ENCODE measurements around the gene SMYD3.

SMYD3 gene

DNA sequence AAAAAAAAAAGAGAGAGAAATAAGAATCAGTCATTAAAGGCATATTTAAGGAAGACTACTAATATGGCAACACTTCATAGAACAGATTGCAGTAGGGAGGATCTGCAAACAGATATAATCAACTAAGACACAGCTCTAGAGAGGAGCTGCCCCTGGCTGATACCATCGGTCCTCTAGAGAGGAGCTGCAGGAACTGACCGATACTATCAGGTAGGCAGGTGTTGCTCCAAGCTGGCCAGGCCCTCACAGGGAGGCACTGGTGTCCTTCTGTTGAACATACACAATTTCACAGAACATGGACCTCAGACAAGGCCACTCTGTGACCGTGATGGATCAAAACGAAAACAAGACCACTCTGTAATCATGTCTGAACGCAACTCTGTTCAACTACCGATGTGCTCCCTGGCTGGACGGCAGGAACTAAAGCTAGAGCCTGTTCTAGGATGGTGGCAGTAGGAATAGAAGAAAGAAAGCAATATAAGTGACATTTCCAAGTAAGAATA is 15.5 kb downstream of the SMYD3 start:
- Histone ChIP-seq H3K9ac (ENCODE audit: insufficient read length, low read depth) (no peak overlapping the region), H3K36me3 (ENCODE audit: insufficient read depth, insufficient read length, low read length) (no peaks in the 10 kb centered on the region), H3K9me3 (ENCODE audit: insufficient read depth, low read length) (no peaks in the 10 kb centered on the region), H3K4me1 (ENCODE audit: insufficient read depth, insufficient read length) (no peaks in the 10 kb centered on the region), H3K27me3 (ENCODE audit: insufficient read depth, insufficient read length) (no peaks in the 10 kb centered on the region), H3K4me3 (ENCODE audit: insufficient read length, low read depth) (no peak overlapping the region)
- no peak for DNase-seq (ENCODE audit: low read depth, low spot score)
- TF ChIP-seq YY1 (IDR thresholded peaks at IDR 0.05; ENCODE audit: insufficient read depth, insufficient read length) = no peak

GRCh38 chr1:246488674-246489073 is 18.4 kb downstream of the SMYD3 start:
- no peak for TF ChIP-seq SUZ12 (IDR thresholded peaks at IDR 0.05; ENCODE audit: extremely low read depth, insufficient read depth, insufficient read length)
- no peak for TF ChIP-seq YY1 (IDR thresholded peaks at IDR 0.05; ENCODE audit: insufficient read depth, insufficient read length)
- no peak for TF ChIP-seq ZNF274 (IDR thresholded peaks at IDR 0.05; ENCODE audit: low read depth, low read length)
- Histone ChIP-seq H3K4me1 (ENCODE audit: insufficient read depth, insufficient read length) (no peaks in the 10 kb centered on the region), H3K9ac (ENCODE audit: insufficient read length, low read depth) (no peak overlapping the region), H3K9me3 (ENCODE audit: insufficient read depth, low read length) (no peaks in the 10 kb centered on the region), H3K4me3 (ENCODE audit: insufficient read length, low read depth) (no peak overlapping the region), H3K27me3 (ENCODE audit: insufficient read depth, insufficient read length) (no peaks in the 10 kb centered on the region), H3K36me3 (ENCODE audit: insufficient read depth, insufficient read length, low read length) (no peaks in the 10 kb centered on the region)
- no peak for DNase-seq (ENCODE audit: low read depth, low spot score)

DNA sequence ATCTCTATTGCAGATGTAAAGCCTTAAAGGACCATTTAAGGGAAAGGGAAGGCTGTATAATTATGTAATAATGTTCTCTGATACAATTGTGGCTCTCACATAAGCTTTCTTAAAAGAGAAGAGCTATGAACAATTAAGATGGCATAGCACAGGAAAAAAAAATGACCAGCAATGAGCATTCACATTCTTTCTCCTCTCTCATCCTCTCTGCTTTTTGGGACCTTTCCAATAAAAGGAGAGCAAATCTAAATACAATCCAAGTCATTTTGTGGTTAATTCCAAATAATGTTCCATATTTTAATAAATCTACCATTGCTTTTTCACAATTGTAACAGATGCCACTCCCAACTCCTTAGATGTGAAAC is 23.5 kb downstream of the SMYD3 start:
- H3K27me3 ChIP-seq (ENCODE audit: insufficient read depth, insufficient read length) = no peaks in the 10 kb centered on the region
- no peak for DNase-seq (ENCODE audit: low read depth, low spot score)
- H3K36me3 ChIP-seq (ENCODE audit: insufficient read depth, insufficient read length, low read length) = no peaks in the 10 kb centered on the region
- H3K4me3 ChIP-seq (ENCODE audit: insufficient read length, low read depth) = no peak overlapping the region
- no peaks in the 10 kb centered on the region for H3K4me1 ChIP-seq (ENCODE audit: insufficient read depth, insufficient read length)
- no peak for TF ChIP-seq SUZ12 (IDR thresholded peaks at IDR 0.05; ENCODE audit: extremely low read depth, insufficient read depth, insufficient read length)
- no peak for TF ChIP-seq ZNF274 (IDR thresholded peaks at IDR 0.05; ENCODE audit: low read depth, low read length)
- no peak for TF ChIP-seq YY1 (IDR thresholded peaks at IDR 0.05; ENCODE audit: insufficient read depth, insufficient read length)
- H3K9me3 ChIP-seq (ENCODE audit: insufficient read depth, low read length) = no peaks in the 10 kb centered on the region
- no peak overlapping the region for H3K9ac ChIP-seq (ENCODE audit: insufficient read length, low read depth)

GRCh38 chr1:246482805-246483568 is 24.1 kb downstream of the SMYD3 start:
- Histone ChIP-seq H3K4me1 (ENCODE audit: insufficient read depth, insufficient read length) (no peaks in the 10 kb centered on the region), H3K9me3 (ENCODE audit: insufficient read depth, low read length) (no peaks in the 10 kb centered on the region), H3K4me3 (ENCODE audit: insufficient read length, low read depth) (no peak overlapping the region), H3K27me3 (ENCODE audit: insufficient read depth, insufficient read length) (no peaks in the 10 kb centered on the region), H3K36me3 (ENCODE audit: insufficient read depth, insufficient read length, low read length) (no peaks in the 10 kb centered on the region), H3K9ac (ENCODE audit: insufficient read length, low read depth) (no peak overlapping the region)
- TF ChIP-seq YY1 (IDR thresholded peaks at IDR 0.05; ENCODE audit: insufficient read depth, insufficient read length) = no peak
- TF ChIP-seq SUZ12 (IDR thresholded peaks at IDR 0.05; ENCODE audit: extremely low read depth, insufficient read depth, insufficient read length) = no peak
- TF ChIP-seq ZNF274 (IDR thresholded peaks at IDR 0.05; ENCODE audit: low read depth, low read length) = no peak
- DNase-seq (ENCODE audit: low read depth, low spot score) = no peak

DNA sequence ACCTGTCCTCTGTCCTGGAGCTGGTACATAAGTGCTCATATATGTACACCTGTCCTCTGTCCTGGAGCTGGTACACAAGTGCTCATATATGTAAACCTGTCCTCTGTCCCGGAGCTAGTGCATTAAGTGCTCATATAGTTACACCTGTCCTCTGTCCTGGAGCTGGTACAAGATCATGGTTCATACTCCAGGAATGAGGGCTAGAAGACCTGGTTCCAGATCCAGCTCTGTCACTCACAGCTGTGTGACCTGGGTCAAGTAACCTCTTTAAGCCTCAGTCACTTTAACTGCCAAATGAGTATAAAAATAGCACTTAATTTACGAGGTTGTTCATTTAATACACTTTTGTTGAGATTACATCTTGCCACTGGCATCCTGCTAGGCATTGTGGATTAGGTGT is 28.0 kb downstream of the SMYD3 start:
- H3K27me3 ChIP-seq (ENCODE audit: insufficient read depth, insufficient read length) = no peaks in the 10 kb centered on the region
- no peaks in the 10 kb centered on the region for H3K36me3 ChIP-seq (ENCODE audit: insufficient read depth, insufficient read length, low read length)
- H3K9me3 ChIP-seq (ENCODE audit: insufficient read depth, low read length) = no peaks in the 10 kb centered on the region
- no peak for DNase-seq (ENCODE audit: low read depth, low spot score)
- no peak overlapping the region for H3K9ac ChIP-seq (ENCODE audit: insufficient read length, low read depth)
- no peaks in the 10 kb centered on the region for H3K4me1 ChIP-seq (ENCODE audit: insufficient read depth, insufficient read length)
- TF ChIP-seq SUZ12 (IDR thresholded peaks at IDR 0.05; ENCODE audit: extremely low read depth, insufficient read depth, insufficient read length) (no peak), YY1 (IDR thresholded peaks at IDR 0.05; ENCODE audit: insufficient read depth, insufficient read length) (no peak), ZNF274 (IDR thresholded peaks at IDR 0.05; ENCODE audit: low read depth, low read length) (no peak)
- no peak overlapping the region for H3K4me3 ChIP-seq (ENCODE audit: insufficient read length, low read depth)

DNA sequence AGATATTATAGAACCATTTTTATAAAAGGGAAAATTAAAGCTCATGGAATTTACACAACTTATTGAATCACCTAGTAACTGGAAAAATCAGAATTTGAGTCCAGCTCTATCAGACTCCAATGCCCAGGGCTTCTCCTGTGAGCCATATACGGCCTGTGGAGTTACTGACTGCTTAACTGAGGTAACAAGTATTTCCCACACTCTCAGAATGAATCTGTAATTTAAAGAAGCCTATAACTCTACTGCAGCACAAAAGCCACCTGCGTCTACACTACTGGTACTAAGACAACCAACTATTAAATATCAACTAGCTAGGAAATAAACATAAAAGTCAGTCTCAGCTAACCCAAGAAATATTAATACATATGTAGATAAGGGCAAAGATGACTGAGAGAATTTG is 29.4 kb downstream of the SMYD3 start:
- DNase-seq (ENCODE audit: low read depth, low spot score) = no peak

DNA sequence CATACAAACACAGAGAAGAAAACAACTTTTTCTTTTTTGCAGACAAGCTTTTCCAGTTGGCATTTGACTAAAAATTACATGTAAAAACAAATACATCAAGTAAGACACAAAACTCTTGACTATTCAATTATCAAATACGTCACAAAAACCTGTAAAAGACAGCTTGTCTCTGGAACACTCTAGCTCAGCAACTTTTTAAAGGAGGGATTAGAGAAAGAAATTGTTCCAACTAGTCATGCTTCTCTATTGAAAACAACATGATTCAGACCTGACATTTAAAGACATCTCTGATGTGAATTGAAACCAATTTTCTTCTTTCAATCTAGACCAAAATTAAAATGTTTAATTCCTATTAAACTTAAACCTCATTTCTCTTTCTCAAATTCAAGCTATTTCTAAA is 30.3 kb downstream of the SMYD3 start:
- TF ChIP-seq ZNF274 (IDR thresholded peaks at IDR 0.05; ENCODE audit: low read depth, low read length) (no peak), SUZ12 (IDR thresholded peaks at IDR 0.05; ENCODE audit: extremely low read depth, insufficient read depth, insufficient read length) (no peak), YY1 (IDR thresholded peaks at IDR 0.05; ENCODE audit: insufficient read depth, insufficient read length) (no peak)
- no peak overlapping the region for H3K9ac ChIP-seq (ENCODE audit: insufficient read length, low read depth)

More for the DNA sequence above, 29.4 kb downstream of the SMYD3 start:
- Histone ChIP-seq H3K4me1 (ENCODE audit: insufficient read depth, insufficient read length) (no peaks in the 10 kb centered on the region), H3K27me3 (ENCODE audit: insufficient read depth, insufficient read length) (no peaks in the 10 kb centered on the region), H3K9me3 (ENCODE audit: insufficient read depth, low read length) (no peaks in the 10 kb centered on the region), H3K4me3 (ENCODE audit: insufficient read length, low read depth) (no peak overlapping the region), H3K36me3 (ENCODE audit: insufficient read depth, insufficient read length, low read length) (no peaks in the 10 kb centered on the region), H3K9ac (ENCODE audit: insufficient read length, low read depth) (no peak overlapping the region)
- TF ChIP-seq ZNF274 (IDR thresholded peaks at IDR 0.05; ENCODE audit: low read depth, low read length) = no peak
- TF ChIP-seq SUZ12 (IDR thresholded peaks at IDR 0.05; ENCODE audit: extremely low read depth, insufficient read depth, insufficient read length) = no peak
- no peak for TF ChIP-seq YY1 (IDR thresholded peaks at IDR 0.05; ENCODE audit: insufficient read depth, insufficient read length)

More for the DNA sequence above, 30.3 kb downstream of the SMYD3 start:
- no peaks in the 10 kb centered on the region for H3K36me3 ChIP-seq (ENCODE audit: insufficient read depth, insufficient read length, low read length)
- DNase-seq (ENCODE audit: low read depth, low spot score) = no peak
- no peaks in the 10 kb centered on the region for H3K4me1 ChIP-seq (ENCODE audit: insufficient read depth, insufficient read length)
- no peak overlapping the region for H3K4me3 ChIP-seq (ENCODE audit: insufficient read length, low read depth)
- H3K9me3 ChIP-seq (ENCODE audit: insufficient read depth, low read length) = no peaks in the 10 kb centered on the region
- no peaks in the 10 kb centered on the region for H3K27me3 ChIP-seq (ENCODE audit: insufficient read depth, insufficient read length)
